H4 (cell line): ENCODE measurements around the gene BABAM2. TPM values are rescaled to one million over a fixed set of nuclear protein-coding genes. Genes with fewer than 3 reads are reported as not detected.
"Not testable (repeated sequence)": the region's sequence is repeated elsewhere in the genome, so short reads cannot be mapped to it uniquely, and the experiment has no call there.

Experiments
- DNase-seq: peaks from one replicate; pipeline ENCODE4 v3.0.0-alpha.2; 2015; ENCODE audit warnings: low spot score
- total RNA-seq: library from RNA; depleted of rRNA; stranded (reverse); fragments of >200 nt; shearing (Covaris generic); gene quantifications from 2 replicates; pipeline ENCODE4 v1.2.3, GENCODE V29; 2014; rRNA removed

Gene BABAM2
- total RNA-seq, result 11.7 and 20.7 TPM in 2 replicates

GRCh38 chr2:27890146-27890923 lies at the start of gene BABAM2, which contains the start of gene RBKS:
Gene BABAM2 (plus strand): TSS chr2:27890729. CDS start chr2:27894557, 3,828 bp downstream.
Gene RBKS (minus strand): TSS chr2:27890387. CDS start chr2:27890345, 42 bp downstream.
- peak; percentile 62 for DNase-seq

GRCh38 chr2:27842894-27843293 lies 47.6 kb upstream of the BABAM2 start:
- no peak for DNase-seq

GRCh38 chr2:27843992-27844391 lies 46.5 kb upstream of the BABAM2 start:
- no peak for DNase-seq

- DNase-seq, result no peak
Measured at GRCh38 chr2:27844821-27845255, 45.7 kb upstream of the BABAM2 start.

GRCh38 chr2:27847333-27847732 lies 43.2 kb upstream of the BABAM2 start:
- DNase-seq, result no peak

GRCh38 chr2:27849558-27850205 lies 40.8 kb upstream of the BABAM2 start:
- peak; percentile 35 for DNase-seq

- no peak for DNase-seq
Measured at GRCh38 chr2:27852691-27853090, 37.8 kb upstream of the BABAM2 start.

- DNase-seq, result no peak
Measured at GRCh38 chr2:27854229-27854862, 36.2 kb upstream of the BABAM2 start.

- DNase-seq, result no peak
Measured at GRCh38 chr2:27855476-27855875, 35.1 kb upstream of the BABAM2 start.

- no peak for DNase-seq
Measured at GRCh38 chr2:27856386-27856785, 34.1 kb upstream of the BABAM2 start.

- DNase-seq, result no peak
Measured at GRCh38 chr2:27856956-27857355, 33.6 kb upstream of the BABAM2 start.

GRCh38 chr2:27857417-27858172 lies 32.9 kb upstream of the BABAM2 start:
- no peak for DNase-seq

- DNase-seq, result no peak
Measured at GRCh38 chr2:27860111-27860510, 30.4 kb upstream of the BABAM2 start.

- DNase-seq, result no peak
Measured at GRCh38 chr2:27863146-27863545, 27.4 kb upstream of the BABAM2 start.

- DNase-seq, result not testable (repeated sequence)
Measured at GRCh38 chr2:27863955-27864354, 26.6 kb upstream of the BABAM2 start.

- DNase-seq, result no peak
Measured at GRCh38 chr2:27866237-27866636, 24.3 kb upstream of the BABAM2 start.

- DNase-seq, result no peak
Measured at GRCh38 chr2:27869763-27870162, 20.8 kb upstream of the BABAM2 start.

- no peak for DNase-seq
Measured at GRCh38 chr2:27870724-27871123, 19.8 kb upstream of the BABAM2 start.

GRCh38 chr2:27871802-27872201 lies 18.7 kb upstream of the BABAM2 start:
- DNase-seq, result no peak

GRCh38 chr2:27873091-27873490 lies 17.4 kb upstream of the BABAM2 start:
- DNase-seq, result no peak

- no peak for DNase-seq
Measured at GRCh38 chr2:27875089-27875881, 15.2 kb upstream of the BABAM2 start.
